ENCODE measurements around the gene BPIFB3.
"Not testable (repeated sequence)": the region's sequence is repeated elsewhere in the genome, so short reads cannot be mapped to it uniquely, and the experiment has no call there.

Gene BPIFB3

GRCh38 chr20:33083544-33084340 lies 30.0 kb downstream of the BPIFB3 start:
- no peak for DNase-seq (ENCODE audit: extremely low read depth in 1 of 2, low read depth in 1 of 2)

DNA sequence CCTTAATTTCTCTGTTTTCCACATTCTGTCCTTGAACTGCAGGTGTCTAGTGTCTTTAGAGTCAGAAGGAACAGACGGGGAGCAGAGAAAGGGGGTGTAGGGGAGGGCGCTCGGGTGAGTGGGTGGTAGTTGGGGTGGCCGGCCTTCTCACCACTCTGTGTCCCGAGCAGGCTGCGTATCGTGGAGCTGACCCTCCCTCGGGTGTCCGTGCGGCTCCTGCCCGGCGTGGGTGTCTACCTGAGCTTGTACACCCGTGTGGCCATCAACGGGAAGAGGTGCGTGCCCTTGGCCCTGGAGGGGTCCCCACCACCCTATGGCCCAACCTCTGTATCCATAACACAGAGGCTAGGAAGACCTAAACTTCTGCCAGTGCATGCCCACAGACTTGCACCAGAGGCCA lies 31.0 kb downstream of the BPIFB3 start:
- DNase-seq (ENCODE audit: extremely low read depth in 1 of 2, low read depth in 1 of 2): no peak

DNA sequence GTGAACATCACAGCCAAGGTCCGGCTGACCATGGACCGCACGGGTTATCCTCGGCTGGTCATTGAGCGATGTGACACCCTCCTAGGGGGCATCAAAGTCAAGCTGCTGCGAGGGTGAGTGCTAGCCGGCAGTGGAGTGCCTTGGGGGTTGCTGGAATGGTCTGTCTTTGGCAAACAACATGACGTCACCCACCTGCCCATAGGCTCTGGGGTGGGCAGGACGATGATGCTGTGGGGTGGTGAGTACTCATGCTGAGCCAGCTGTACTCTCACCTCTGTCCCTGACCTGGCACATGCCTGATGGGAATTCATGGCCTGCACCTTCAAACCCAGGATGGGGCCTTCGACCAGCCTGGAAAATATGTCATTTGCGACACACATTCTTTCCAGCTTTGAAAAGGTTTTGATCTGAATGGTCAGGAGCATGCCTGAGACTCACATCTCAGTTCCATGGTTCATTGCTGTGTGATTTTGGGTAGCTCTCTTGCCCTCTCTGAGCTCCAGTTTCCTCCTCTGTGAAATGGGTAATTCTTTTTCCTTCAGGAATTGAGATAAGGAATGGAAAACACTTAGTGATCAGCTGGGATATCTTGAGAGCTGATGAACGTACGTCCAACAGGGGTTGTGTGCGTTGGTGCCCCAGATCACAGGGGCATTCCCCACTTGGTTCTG lies 32.5 kb downstream of the BPIFB3 start:
- no peak for DNase-seq (ENCODE audit: extremely low read depth in 1 of 2, low read depth in 1 of 2)

GRCh38 chr20:33091147-33091546 lies 37.4 kb downstream of the BPIFB3 start:
- no peak for DNase-seq (ENCODE audit: extremely low read depth in 1 of 2, low read depth in 1 of 2)

- DNase-seq (ENCODE audit: extremely low read depth in 1 of 2, low read depth in 1 of 2): no peak
Measured at GRCh38 chr20:33091693-33092092, 38.0 kb downstream of the BPIFB3 start.

DNA sequence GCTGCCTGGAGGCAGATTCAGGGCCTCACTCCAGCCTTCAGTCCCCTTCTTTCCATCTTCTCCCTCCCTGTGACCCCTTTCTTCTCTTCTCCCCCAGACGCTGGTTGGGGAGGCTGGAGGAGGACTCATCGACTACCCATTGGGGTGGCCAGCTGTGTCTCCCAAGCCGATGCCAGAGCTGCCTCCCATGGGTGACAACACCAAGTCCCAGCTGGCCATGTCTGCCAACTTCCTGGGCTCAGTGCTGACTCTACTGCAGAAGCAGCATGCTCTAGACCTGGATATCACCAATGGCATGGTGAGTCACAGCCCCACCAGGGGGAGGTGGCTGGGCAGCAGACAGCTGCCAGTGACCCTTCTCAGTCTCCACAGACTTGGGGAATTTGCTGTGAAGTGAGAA lies 38.7 kb downstream of the BPIFB3 start:
- no peak for DNase-seq (ENCODE audit: extremely low read depth in 1 of 2, low read depth in 1 of 2)

DNA sequence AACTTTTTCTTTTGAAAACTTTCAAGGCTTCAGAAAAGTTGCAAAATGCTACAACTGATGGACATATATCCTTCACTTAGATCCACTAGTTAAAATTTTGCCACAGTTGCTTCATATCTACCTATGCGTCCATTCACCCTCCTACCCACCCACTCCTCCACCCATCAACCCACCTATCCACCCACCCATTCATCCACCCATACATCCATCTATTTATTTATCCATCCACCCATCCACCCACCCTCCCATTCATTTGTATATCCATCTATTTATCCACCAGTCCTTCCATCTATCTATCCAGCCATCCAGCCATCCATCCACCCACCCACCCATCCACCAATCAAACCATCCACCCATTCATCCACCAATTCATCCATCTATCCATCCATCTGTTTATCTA lies 39.4 kb downstream of the BPIFB3 start:
- no peak for DNase-seq (ENCODE audit: extremely low read depth in 1 of 2, low read depth in 1 of 2)

GRCh38 chr20:33093582-33093981 lies 39.9 kb downstream of the BPIFB3 start:
- DNase-seq (ENCODE audit: extremely low read depth in 1 of 2, low read depth in 1 of 2): no peak

DNA sequence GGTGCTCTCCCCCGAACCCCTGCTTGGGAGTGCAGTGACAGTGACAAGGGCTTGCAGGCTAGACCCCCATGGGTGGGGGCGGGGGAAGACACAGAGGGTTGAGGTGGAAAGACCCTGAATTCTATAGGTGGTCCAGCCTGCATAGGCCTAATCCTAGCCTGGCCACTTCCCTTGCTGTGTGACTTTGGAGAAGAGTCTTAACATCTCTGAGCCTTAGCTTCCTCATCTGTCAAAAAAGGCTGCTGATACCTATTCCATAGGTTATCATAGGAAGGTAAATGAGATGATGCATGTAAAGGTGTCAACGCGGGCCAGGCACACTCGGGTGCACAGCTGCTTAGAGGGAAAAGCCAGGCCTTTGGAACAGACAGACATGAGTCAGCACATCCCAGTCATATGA lies 41.5 kb downstream of the BPIFB3 start:
- DNase-seq (ENCODE audit: extremely low read depth in 1 of 2, low read depth in 1 of 2): no peak

DNA sequence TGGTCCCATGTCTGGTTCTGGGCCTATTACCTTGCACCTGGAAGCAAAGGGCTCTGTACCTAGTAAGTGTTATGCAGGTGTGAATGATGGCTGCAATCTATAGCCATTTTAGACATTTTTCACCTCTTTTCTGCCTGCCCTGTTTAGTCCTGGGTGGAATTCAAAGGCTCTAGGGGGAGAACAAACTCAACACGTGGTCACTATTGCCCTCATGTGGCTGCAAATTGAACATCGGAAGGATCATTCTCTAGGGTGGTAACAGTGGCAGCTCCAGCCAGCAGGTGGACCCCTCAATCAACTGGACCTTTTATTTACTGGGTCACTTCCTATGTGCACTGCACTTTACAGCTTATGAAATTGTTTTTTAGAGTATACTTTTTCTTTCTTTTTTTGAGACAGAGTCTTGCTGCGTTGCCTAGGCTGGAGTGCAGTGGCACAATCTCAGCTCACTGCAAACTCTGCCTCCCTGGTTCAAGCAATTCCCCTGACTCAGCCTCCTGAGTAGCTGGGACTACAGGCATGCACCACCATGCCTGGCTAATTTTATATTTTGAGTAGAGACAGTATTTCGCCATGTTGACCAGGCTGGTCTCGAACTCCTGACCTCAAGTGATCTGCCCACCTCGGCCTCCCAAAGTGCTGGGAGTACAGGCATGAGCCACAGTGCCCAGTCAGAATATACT lies 42.3 kb downstream of the BPIFB3 start:
- not testable (repeated sequence) for DNase-seq (ENCODE audit: extremely low read depth in 1 of 2, low read depth in 1 of 2)

DNA sequence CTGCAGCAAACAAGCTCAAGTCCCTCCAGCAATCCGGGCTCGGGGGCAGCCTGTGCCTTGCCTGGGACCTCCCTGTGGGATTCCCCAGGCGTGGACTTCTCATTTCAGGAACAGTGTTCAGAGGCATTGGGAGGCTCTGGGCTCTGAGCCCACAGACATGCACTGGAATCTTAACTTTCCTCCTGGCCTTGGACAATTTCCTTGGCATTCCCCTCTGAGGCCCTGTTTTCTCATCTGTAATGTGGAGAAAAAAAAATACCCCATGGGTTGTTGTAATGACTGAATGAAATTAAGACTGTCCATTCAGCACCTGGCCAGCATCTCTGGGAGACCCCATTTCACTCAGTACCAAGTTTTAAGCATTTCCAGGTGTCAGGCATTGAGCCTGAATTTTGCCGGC lies 43.3 kb downstream of the BPIFB3 start:
- DNase-seq (ENCODE audit: extremely low read depth in 1 of 2, low read depth in 1 of 2): no peak

- DNase-seq (ENCODE audit: extremely low read depth in 1 of 2, low read depth in 1 of 2): no peak
Measured at GRCh38 chr20:33099843-33100538, 46.3 kb downstream of the BPIFB3 start.

- no peak for DNase-seq (ENCODE audit: extremely low read depth in 1 of 2, low read depth in 1 of 2)
Measured at GRCh38 chr20:33103556-33103955, 49.9 kb downstream of the BPIFB3 start.

- no peak for DNase-seq (ENCODE audit: extremely low read depth in 1 of 2, low read depth in 1 of 2)
Measured at GRCh38 chr20:33104336-33104735, 50.6 kb downstream of the BPIFB3 start.

DNA sequence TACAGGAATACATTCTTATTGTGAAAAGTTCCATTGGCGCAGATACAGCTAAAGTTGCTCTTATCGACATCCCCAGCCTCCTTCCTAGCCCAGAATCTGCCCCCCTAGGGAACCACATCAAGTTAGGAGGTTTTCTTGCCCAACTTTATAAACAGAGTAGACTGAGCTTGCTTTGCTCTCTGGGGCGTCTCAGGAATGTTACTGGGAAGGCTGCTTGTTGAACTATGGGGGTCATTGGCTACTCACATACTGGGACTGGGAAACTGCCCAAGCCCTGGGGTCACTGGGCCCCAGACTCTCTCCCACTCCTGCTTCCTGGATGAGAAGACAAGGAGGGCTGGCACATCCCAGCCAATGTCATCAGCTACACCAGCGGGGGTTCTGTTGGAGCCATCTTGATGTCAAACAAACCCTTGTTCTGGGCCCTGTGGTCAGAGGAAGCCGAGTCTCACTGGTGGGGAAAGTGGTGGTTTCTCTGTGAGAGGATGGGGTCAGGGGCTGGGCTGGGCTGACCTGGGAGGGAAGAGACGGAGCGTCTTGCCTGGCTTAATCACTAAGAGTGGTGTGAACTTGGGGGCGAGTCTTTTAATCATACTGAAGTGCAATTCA lies 51.7 kb downstream of the BPIFB3 start:
- no peak for DNase-seq (ENCODE audit: extremely low read depth in 1 of 2, low read depth in 1 of 2)

DNA sequence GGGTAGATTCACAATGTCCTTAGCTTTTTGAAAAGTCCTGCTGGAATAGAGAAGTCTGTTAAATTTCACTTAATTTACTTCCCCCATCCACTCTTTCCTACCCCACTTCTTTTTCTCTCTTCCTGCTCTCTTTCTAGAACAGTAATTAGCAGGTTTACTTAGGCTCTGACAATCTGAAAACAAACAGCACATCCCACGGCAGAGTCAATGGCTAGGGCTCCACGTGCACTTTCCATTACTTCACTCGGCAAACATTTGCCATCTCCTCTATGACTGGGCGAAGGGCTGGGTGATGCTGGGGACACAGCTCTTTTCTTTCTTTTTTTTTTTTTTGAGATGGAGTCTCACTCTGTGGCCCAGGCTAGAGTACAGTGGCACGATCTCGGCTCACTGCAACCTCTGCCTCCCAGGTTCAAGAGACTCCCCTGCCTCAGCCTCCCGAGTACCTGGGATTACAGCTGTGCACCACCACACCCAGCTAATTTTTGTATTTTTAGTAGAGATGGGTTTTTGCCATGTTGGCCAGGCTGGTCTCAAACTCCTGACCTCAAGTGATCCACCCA lies 52.4 kb downstream of the BPIFB3 start:
- DNase-seq (ENCODE audit: extremely low read depth in 1 of 2, low read depth in 1 of 2): not testable (repeated sequence)

GRCh38 chr20:33108661-33109060 lies 55.0 kb downstream of the BPIFB3 start:
- no peak for DNase-seq (ENCODE audit: extremely low read depth in 1 of 2, low read depth in 1 of 2)

GRCh38 chr20:33110147-33110825 lies 56.6 kb downstream of the BPIFB3 start:
- DNase-seq (ENCODE audit: extremely low read depth in 1 of 2, low read depth in 1 of 2): no peak

DNA sequence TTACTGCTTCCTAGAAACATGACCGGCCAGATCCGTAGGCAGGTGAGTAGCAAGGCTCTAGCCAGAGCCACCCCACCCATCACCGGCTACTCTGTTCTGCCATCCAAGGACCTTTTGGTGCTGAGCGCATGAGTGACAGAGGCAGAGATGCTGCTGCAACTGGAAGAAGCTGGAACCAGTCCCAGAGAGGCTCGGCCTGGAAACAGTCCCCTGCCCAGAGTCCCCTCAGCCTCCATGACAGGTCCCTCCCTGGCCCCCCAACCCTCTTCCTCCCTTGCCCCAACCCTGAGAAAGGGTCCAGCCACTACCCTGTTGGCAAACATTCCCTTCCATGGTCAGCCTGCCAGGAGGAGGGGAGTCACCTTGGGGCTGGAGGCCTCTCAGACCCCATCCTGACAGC lies 57.6 kb downstream of the BPIFB3 start:
- DNase-seq (ENCODE audit: extremely low read depth in 1 of 2, low read depth in 1 of 2): no peak
